HEK293 (cell line): ENCODE data around the gene KLC4.

Experiments used
- CTCF ChIA-PET: fragments of 350-600 bp; formaldehyde crosslinking; extraction: SDS; loops from one replicate; lab custom pipeline; 2021; ENCODE audit warnings: antibody characterized with exemption; lab: Yijun Ruan, JAX
- POLR2A ChIA-PET: fragments of 300-600 bp; formaldehyde crosslinking; extraction: SDS; loops from one replicate; lab custom pipeline; 2020; ENCODE audit warnings: antibody characterized with exemption, inconsistent platforms; lab: Yijun Ruan, JAX
- H3K27ac ChIP-seq: fragments of 200-500 bp; sonication (Bioruptor generic); 2 replicates; pipeline ENCODE4 v1.5.1; 2014; ENCODE audit warnings: low read depth, low read length, control low read depth, inconsistent platforms; ENCODE audit errors: extremely low read depth
- H3K36me3 ChIP-seq, 2 experiments: fragments of 200-500 bp in 1 of 2; sonication (Bioruptor generic) in 1 of 2; 1 replicate in 1 of 2; 2 replicates in 1 of 2; pipeline ENCODE4 v1.5.1; 2014 to 2017; ENCODE audit warnings: inconsistent platforms in 2 of 2, low read length in 2 of 2; ENCODE audit not compliant: control insufficient read depth in 2 of 2, insufficient read depth in 1 of 2
- H3K4me1 ChIP-seq: fragments of 200-500 bp; sonication (Bioruptor generic); 2 replicates; pipeline ENCODE4 v1.5.1; 2014; ENCODE audit warnings: mild to moderate bottlenecking, low read length, inconsistent platforms; ENCODE audit not compliant: control insufficient read depth, insufficient read depth
- H3K4me3 ChIP-seq: 2 replicates; pipeline ENCODE4 v1.5.1; 2011; ENCODE audit warnings: low read depth, mild to moderate bottlenecking, control low read depth, low read length, moderate library complexity
- H3K9me3 ChIP-seq: fragments of 200-500 bp; sonication (Bioruptor generic); 2 replicates; pipeline ENCODE4 v1.5.1; 2014; ENCODE audit warnings: low read depth, low read length, inconsistent platforms; ENCODE audit not compliant: control insufficient read depth, insufficient read depth
- BCL11B ChIP-seq: fragments of 450-650 bp; formaldehyde crosslinking; IDR thresholded peaks from 2 replicates; pipeline ENCODE4 v1.5.1; 2016; ENCODE audit warnings: low read depth, missing biosample characterization, missing genetic modification characterization
- EGR2 ChIP-seq: fragments of 450-650 bp; formaldehyde crosslinking; IDR thresholded peaks from 2 replicates; pipeline ENCODE4 v1.5.1; 2016; ENCODE audit warnings: low read depth, missing biosample characterization, missing genetic modification characterization
- KLF8 ChIP-seq: fragments of 450-650 bp; formaldehyde crosslinking; IDR thresholded peaks from 2 replicates; pipeline ENCODE4 v1.5.1; 2016; ENCODE audit warnings: missing biosample characterization, missing genetic modification characterization
- MEIS1 ChIP-seq: sonication (generic); formaldehyde crosslinking; IDR thresholded peaks from 2 replicates; pipeline ENCODE4 v1.8.1; 2022; ENCODE audit warnings: missing genetic modification reagents, mild to moderate bottlenecking, borderline replicate concordance
- PRDM1 ChIP-seq: fragments of 450-650 bp; formaldehyde crosslinking; IDR thresholded peaks from 2 replicates; pipeline ENCODE4; 2016; ENCODE audit warnings: missing biosample characterization, missing genetic modification characterization
- TRIM28 ChIP-seq: IDR thresholded peaks from 2 replicates; pipeline ENCODE4 v1.6.1; 2011; ENCODE audit warnings: low read length, control low read depth, borderline replicate concordance
- ZFHX2 ChIP-seq: fragments of 450-650 bp; formaldehyde crosslinking; conservative IDR thresholded peaks from 2 replicates; pipeline ENCODE4 v1.5.1; 2016; ENCODE audit warnings: missing biosample characterization, missing genetic modification characterization
- ZNF10 ChIP-seq: fragments of 450-650 bp; formaldehyde crosslinking; IDR thresholded peaks from 2 replicates; pipeline ENCODE4 v1.5.1; 2017; ENCODE audit warnings: missing biosample characterization, missing genetic modification characterization
- ZNF138 ChIP-seq: fragments of 450-650 bp; formaldehyde crosslinking; IDR thresholded peaks from 2 replicates; pipeline ENCODE4 v1.5.1; 2016; ENCODE audit warnings: missing biosample characterization, missing genetic modification characterization, borderline replicate concordance
- ZNF175 ChIP-seq: fragments of 450-650 bp; formaldehyde crosslinking; IDR thresholded peaks from 2 replicates; pipeline ENCODE4 v1.5.1; 2016; ENCODE audit warnings: missing biosample characterization, missing genetic modification characterization
- ZNF202 ChIP-seq: fragments of 450-650 bp; formaldehyde crosslinking; IDR thresholded peaks from 2 replicates; pipeline ENCODE4 v1.5.1; 2016; ENCODE audit warnings: missing biosample characterization, missing genetic modification characterization, borderline replicate concordance
- ZNF341 ChIP-seq: fragments of 450-650 bp; formaldehyde crosslinking; IDR thresholded peaks from 2 replicates; pipeline ENCODE4; 2016; ENCODE audit warnings: low read depth, missing biosample characterization, missing genetic modification characterization
- ZNF391 ChIP-seq: fragments of 450-650 bp; formaldehyde crosslinking; IDR thresholded peaks from 2 replicates; pipeline ENCODE4 v1.5.1; 2016; ENCODE audit warnings: low read depth, missing biosample characterization, missing genetic modification characterization, borderline replicate concordance
- ZNF404 ChIP-seq: fragments of 450-650 bp; formaldehyde crosslinking; IDR thresholded peaks from 2 replicates; pipeline ENCODE4 v1.5.1; 2017; ENCODE audit warnings: missing biosample characterization, missing genetic modification characterization
- ZNF48 ChIP-seq: fragments of 450-650 bp; formaldehyde crosslinking; IDR thresholded peaks from 2 replicates; pipeline ENCODE4 v1.5.1; 2016; ENCODE audit warnings: missing biosample characterization, missing genetic modification characterization
- ZNF558 ChIP-seq: fragments of 450-650 bp; formaldehyde crosslinking; IDR thresholded peaks from 2 replicates; pipeline ENCODE4 v1.5.1; 2016; ENCODE audit warnings: missing biosample characterization, missing genetic modification characterization
- ZNF623 ChIP-seq: fragments of 450-650 bp; formaldehyde crosslinking; IDR thresholded peaks from 2 replicates; pipeline ENCODE4 v1.5.1; 2016; ENCODE audit warnings: missing biosample characterization, missing genetic modification characterization
- ZNF654 ChIP-seq: fragments of 450-650 bp; formaldehyde crosslinking; IDR thresholded peaks from 2 replicates; pipeline ENCODE4 v1.5.1; 2016; ENCODE audit warnings: low read depth, missing biosample characterization, missing genetic modification characterization
- ZNF777 ChIP-seq: fragments of 450-650 bp; formaldehyde crosslinking; IDR thresholded peaks from 2 replicates; pipeline ENCODE4 v1.5.1; 2017; ENCODE audit warnings: missing biosample characterization, missing genetic modification characterization, borderline replicate concordance
- TF ChIP-seq, protein P1 (sequence below): fragments of 450-650 bp; formaldehyde crosslinking; IDR thresholded peaks from 2 replicates; pipeline ENCODE4 v1.5.1; 2016; ENCODE audit warnings: missing biosample characterization, missing genetic modification characterization, low read depth
- TF ChIP-seq, protein P2 (sequence below): fragments of 450-650 bp; formaldehyde crosslinking; IDR thresholded peaks from 2 replicates; pipeline ENCODE4 v1.5.1; 2016; ENCODE audit warnings: missing biosample characterization, missing genetic modification characterization
- TF ChIP-seq, protein P3 (sequence below): fragments of 450-650 bp; formaldehyde crosslinking; IDR thresholded peaks from 2 replicates; pipeline ENCODE4 v1.5.1; 2016; ENCODE audit warnings: missing biosample characterization, missing genetic modification characterization
- TF ChIP-seq, protein P4 (sequence below): fragments of 450-650 bp; formaldehyde crosslinking; IDR thresholded peaks from 2 replicates; pipeline ENCODE4 v1.5.1; 2017; ENCODE audit warnings: missing biosample characterization, mild to moderate bottlenecking, missing genetic modification characterization, moderate library complexity
- TF ChIP-seq, protein P5 (sequence below): fragments of 450-650 bp; formaldehyde crosslinking; IDR thresholded peaks from 2 replicates; pipeline ENCODE4 v1.5.1; 2017; ENCODE audit warnings: missing biosample characterization, missing genetic modification characterization

KLC4 gene

DNA sequence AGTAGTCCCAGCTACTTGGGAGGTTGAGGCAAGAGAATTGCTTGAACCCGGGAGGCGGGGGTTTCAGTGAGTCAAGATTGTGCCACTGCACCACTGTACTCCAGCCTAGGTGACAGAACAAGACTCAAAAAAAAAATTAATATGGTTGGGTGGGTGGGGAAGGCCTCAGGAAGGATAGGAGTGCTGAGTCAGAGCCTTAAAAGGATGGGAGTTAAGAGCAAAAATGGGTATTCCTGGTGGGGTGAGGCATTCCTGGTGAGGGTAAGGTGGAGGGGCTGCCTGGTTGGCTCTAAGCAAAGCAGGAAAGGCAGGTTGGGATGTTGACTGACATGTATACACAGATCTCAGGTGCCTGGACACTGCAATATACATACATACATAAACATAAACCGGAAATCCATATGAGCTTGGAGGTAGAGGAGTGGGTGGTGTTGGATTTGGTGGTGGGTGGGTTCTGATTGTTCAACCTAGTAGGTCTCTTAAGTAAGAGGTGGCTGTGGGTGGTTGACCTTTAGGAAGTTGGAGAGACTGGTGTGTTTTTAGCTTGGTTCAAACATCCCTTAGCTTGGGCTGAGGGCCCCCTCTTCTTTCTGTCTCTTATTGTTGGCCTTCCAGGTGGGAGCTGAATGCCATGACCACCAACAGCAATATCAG, 39.3 kb upstream of the KLC4 start:
- no peak overlapping the region for H3K4me3 ChIP-seq
- CTCF ChIA-PET = interaction anchor here (0.5 to 2.3 kb wide), 7 partner anchors 10 to 314 kb away, joined by 3 to 11 read pairs (median 4); no protein-coding TSS in a partner anchor
- no peaks in the 10 kb centered on the region for H3K9me3 ChIP-seq
- peak overlapping the region; percentile 86 for H3K27ac ChIP-seq
- H3K36me3 ChIP-seq = peaks cover 45 to 72% of the 10 kb centered on the region in 2 experiments
- TF ChIP-seq EGR2 (tag by site-specific recombination) = peak; percentile 73
- TF ChIP-seq ZNF558 (tag by site-specific recombination) = peak; percentile 57
- TF ChIP-seq ZNF654 (tag by site-specific recombination) = no peak
- TF ChIP-seq ZFHX2 (tag by site-specific recombination) = peak; percentile 76
- POLR2A ChIA-PET = interaction anchor here (1.0 to 9.2 kb wide), 13 partner anchors 6 to 124 kb away, joined by 3 to 66 read pairs (median 8); partner anchors contain the start of genes CNPY3, CUL7, KLC4 and KLHDC3
- peaks cover 11% of the 10 kb centered on the region for H3K4me1 ChIP-seq

DNA sequence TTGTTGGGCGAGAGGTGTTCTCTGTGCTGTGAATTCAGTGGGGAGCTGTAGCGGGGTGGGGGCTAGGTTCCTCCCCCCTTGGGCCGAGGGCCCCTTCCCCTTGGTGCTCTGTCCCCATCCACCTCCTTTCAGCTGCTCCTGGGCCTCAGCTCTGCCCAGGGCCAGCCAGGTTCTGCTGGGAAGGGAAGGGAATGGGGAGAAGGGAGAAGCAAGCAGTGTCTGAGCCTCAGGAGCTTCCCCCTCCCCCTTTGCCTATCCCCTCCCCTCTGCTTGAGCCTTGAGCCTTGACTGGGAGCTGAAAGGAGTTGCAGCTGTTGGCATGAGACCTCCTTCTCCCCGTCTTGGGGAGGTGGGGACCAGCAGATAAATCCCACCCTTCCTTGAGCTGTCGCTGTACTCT, 38.6 kb upstream of the KLC4 start:
- Histone ChIP-seq H3K4me1 (peaks cover 9% of the 10 kb centered on the region), H3K9me3 (no peaks in the 10 kb centered on the region), H3K27ac (peak overlapping the region; percentile 86), H3K4me3 (peak overlapping the region; percentile 91), H3K36me3 (peaks cover 52 to 77% of the 10 kb centered on the region in 2 experiments)
- ChIA-PET CTCF (interaction anchor here (0.8 to 2.3 kb wide), 8 partner anchors 10 to 123 kb away, joined by 3 to 11 read pairs (median 4); no protein-coding TSS in a partner anchor), POLR2A (interaction anchor here (0.5 to 9.2 kb wide), 21 partner anchors 7 to 1048 kb away, joined by 3 to 66 read pairs (median 5); partner anchors contain the start of genes CNPY3, CUL7, GNMT and KLC4)
- TF ChIP-seq ZNF404 (tag by site-specific recombination) (no peak), ZNF777 (tag by site-specific recombination) (no peak), ZNF138 (no peak), ZNF10 (tag by site-specific recombination) (no peak), PRDM1 (no peak), ZNF175 (tag by site-specific recombination) (no peak), ZNF202 (no peak), ZNF391 (tag by site-specific recombination) (no peak), BCL11B (tag by site-specific recombination) (no peak), ZNF48 (tag by site-specific recombination) (no peak), TRIM28 (no peak), ZNF623 (tag by site-specific recombination) (no peak), MEIS1 (CRISPR knock-in tag) (no peak), KLF8 (no peak), ZNF341 (tag by site-specific recombination) (peak; percentile 63)
- TF ChIP-seq, protein P1, sequence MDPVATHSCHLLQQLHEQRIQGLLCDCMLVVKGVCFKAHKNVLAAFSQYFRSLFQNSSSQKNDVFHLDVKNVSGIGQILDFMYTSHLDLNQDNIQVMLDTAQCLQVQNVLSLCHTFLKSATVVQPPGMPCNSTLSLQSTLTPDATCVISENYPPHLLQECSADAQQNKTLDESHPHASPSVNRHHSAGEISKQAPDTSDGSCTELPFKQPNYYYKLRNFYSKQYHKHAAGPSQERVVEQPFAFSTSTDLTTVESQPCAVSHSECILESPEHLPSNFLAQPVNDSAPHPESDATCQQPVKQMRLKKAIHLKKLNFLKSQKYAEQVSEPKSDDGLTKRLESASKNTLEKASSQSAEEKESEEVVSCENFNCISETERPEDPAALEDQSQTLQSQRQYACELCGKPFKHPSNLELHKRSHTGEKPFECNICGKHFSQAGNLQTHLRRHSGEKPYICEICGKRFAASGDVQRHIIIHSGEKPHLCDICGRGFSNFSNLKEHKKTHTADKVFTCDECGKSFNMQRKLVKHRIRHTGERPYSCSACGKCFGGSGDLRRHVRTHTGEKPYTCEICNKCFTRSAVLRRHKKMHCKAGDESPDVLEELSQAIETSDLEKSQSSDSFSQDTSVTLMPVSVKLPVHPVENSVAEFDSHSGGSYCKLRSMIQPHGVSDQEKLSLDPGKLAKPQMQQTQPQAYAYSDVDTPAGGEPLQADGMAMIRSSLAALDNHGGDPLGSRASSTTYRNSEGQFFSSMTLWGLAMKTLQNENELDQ (tag by site-specific recombination) = no peak
- TF ChIP-seq, protein P2, sequence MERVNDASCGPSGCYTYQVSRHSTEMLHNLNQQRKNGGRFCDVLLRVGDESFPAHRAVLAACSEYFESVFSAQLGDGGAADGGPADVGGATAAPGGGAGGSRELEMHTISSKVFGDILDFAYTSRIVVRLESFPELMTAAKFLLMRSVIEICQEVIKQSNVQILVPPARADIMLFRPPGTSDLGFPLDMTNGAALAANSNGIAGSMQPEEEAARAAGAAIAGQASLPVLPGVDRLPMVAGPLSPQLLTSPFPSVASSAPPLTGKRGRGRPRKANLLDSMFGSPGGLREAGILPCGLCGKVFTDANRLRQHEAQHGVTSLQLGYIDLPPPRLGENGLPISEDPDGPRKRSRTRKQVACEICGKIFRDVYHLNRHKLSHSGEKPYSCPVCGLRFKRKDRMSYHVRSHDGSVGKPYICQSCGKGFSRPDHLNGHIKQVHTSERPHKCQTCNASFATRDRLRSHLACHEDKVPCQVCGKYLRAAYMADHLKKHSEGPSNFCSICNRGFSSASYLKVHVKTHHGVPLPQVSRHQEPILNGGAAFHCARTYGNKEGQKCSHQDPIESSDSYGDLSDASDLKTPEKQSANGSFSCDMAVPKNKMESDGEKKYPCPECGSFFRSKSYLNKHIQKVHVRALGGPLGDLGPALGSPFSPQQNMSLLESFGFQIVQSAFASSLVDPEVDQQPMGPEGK = 0 out of 2 replicates have a peak, but pooled peaks have one; percentile 58
- TF ChIP-seq, protein P3, sequence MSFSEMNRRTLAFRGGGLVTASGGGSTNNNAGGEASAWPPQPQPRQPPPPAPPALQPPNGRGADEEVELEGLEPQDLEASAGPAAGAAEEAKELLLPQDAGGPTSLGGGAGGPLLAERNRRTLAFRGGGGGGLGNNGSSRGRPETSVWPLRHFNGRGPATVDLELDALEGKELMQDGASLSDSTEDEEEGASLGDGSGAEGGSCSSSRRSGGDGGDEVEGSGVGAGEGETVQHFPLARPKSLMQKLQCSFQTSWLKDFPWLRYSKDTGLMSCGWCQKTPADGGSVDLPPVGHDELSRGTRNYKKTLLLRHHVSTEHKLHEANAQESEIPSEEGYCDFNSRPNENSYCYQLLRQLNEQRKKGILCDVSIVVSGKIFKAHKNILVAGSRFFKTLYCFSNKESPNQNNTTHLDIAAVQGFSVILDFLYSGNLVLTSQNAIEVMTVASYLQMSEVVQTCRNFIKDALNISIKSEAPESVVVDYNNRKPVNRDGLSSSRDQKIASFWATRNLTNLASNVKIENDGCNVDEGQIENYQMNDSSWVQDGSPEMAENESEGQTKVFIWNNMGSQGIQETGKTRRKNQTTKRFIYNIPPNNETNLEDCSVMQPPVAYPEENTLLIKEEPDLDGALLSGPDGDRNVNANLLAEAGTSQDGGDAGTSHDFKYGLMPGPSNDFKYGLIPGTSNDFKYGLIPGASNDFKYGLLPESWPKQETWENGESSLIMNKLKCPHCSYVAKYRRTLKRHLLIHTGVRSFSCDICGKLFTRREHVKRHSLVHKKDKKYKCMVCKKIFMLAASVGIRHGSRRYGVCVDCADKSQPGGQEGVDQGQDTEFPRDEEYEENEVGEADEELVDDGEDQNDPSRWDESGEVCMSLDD (tag by site-specific recombination) = peak; percentile 32; the same call in 1 of the 2 replicates
- TF ChIP-seq, protein P4, sequence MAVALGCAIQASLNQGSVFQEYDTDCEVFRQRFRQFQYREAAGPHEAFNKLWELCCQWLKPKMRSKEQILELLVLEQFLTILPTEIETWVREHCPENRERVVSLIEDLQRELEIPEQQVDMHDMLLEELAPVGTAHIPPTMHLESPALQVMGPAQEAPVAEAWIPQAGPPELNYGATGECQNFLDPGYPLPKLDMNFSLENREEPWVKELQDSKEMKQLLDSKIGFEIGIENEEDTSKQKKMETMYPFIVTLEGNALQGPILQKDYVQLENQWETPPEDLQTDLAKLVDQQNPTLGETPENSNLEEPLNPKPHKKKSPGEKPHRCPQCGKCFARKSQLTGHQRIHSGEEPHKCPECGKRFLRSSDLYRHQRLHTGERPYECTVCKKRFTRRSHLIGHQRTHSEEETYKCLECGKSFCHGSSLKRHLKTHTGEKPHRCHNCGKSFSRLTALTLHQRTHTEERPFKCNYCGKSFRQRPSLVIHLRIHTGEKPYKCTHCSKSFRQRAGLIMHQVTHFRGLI (tag by site-specific recombination) = no peak
- TF ChIP-seq, protein P5, sequence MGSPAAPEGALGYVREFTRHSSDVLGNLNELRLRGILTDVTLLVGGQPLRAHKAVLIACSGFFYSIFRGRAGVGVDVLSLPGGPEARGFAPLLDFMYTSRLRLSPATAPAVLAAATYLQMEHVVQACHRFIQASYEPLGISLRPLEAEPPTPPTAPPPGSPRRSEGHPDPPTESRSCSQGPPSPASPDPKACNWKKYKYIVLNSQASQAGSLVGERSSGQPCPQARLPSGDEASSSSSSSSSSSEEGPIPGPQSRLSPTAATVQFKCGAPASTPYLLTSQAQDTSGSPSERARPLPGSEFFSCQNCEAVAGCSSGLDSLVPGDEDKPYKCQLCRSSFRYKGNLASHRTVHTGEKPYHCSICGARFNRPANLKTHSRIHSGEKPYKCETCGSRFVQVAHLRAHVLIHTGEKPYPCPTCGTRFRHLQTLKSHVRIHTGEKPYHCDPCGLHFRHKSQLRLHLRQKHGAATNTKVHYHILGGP = no peak
